ENCODE measurements around the gene LAPTM4A.

LAPTM4A gene

GRCh38 chr2:20072436-20073158 is 21.2 kb upstream of the LAPTM4A start:
- in situ Hi-C loops (cut with HindIII; ENCODE audit: low pct_unique_long_range_greater_than_20kb, low sequenced_read_pairs): no loop called here
- no peak for TF ChIP-seq JUND (IDR thresholded peaks at IDR 0.05; ENCODE audit: low read depth)
- DNase-seq (ENCODE audit: low read depth in 1 of 2, low spot score in 1 of 2): no peak

- peak in 1 of 2 experiments; percentile 90 for DNase-seq (ENCODE audit: low read depth in 1 of 2, low spot score in 1 of 2)
- in situ Hi-C loops (cut with HindIII; ENCODE audit: low pct_unique_long_range_greater_than_20kb, low sequenced_read_pairs): no loop called here
- no peak for TF ChIP-seq JUND (IDR thresholded peaks at IDR 0.05; ENCODE audit: low read depth)
These were observed 20.3 kb upstream of the LAPTM4A start for GRCh38 chr2:20071397-20072383.

GRCh38 chr2:20069756-20070155 is 18.3 kb upstream of the LAPTM4A start:
- TF ChIP-seq JUND (IDR thresholded peaks at IDR 0.05; ENCODE audit: low read depth): no peak
- in situ Hi-C loops (cut with HindIII; ENCODE audit: low pct_unique_long_range_greater_than_20kb, low sequenced_read_pairs): no loop called here
- no peak for DNase-seq (ENCODE audit: low read depth in 1 of 2, low spot score in 1 of 2)

GRCh38 chr2:20067992-20068584 is 16.7 kb upstream of the LAPTM4A start:
- in situ Hi-C loops (cut with HindIII; ENCODE audit: low pct_unique_long_range_greater_than_20kb, low sequenced_read_pairs): no loop called here
- no peak for TF ChIP-seq JUND (IDR thresholded peaks at IDR 0.05; ENCODE audit: low read depth)
- no peak for DNase-seq (ENCODE audit: low read depth in 1 of 2, low spot score in 1 of 2)

- no peak for TF ChIP-seq JUND (IDR thresholded peaks at IDR 0.05; ENCODE audit: low read depth)
- in situ Hi-C loops (cut with HindIII; ENCODE audit: low pct_unique_long_range_greater_than_20kb, low sequenced_read_pairs): no loop called here
These were observed 14.6 kb upstream of the LAPTM4A start for GRCh38 chr2:20065885-20066602.

GRCh38 chr2:20064841-20065240 is 13.4 kb upstream of the LAPTM4A start:
- no peak for DNase-seq (ENCODE audit: low read depth in 1 of 2, low spot score in 1 of 2)
- in situ Hi-C loops (cut with HindIII; ENCODE audit: low pct_unique_long_range_greater_than_20kb, low sequenced_read_pairs): no loop called here
- TF ChIP-seq JUND (IDR thresholded peaks at IDR 0.05; ENCODE audit: low read depth): no peak

More at GRCh38 chr2:20065885-20066602, 14.6 kb upstream of the LAPTM4A start:
- peak in 1 of 2 experiments; percentile 45 for DNase-seq (ENCODE audit: low read depth in 1 of 2, low spot score in 1 of 2)

- no peak for DNase-seq (ENCODE audit: low read depth in 1 of 2, low spot score in 1 of 2)
- in situ Hi-C loops (cut with HindIII; ENCODE audit: low pct_unique_long_range_greater_than_20kb, low sequenced_read_pairs): no loop called here
- TF ChIP-seq JUND (IDR thresholded peaks at IDR 0.05; ENCODE audit: low read depth): no peak
These were observed 13.0 kb upstream of the LAPTM4A start for GRCh38 chr2:20064421-20064820.

- in situ Hi-C loops (cut with HindIII; ENCODE audit: low pct_unique_long_range_greater_than_20kb, low sequenced_read_pairs): no loop called here
- no peak for TF ChIP-seq JUND (IDR thresholded peaks at IDR 0.05; ENCODE audit: low read depth)
- no peak for DNase-seq (ENCODE audit: low read depth in 1 of 2, low spot score in 1 of 2)
These were observed 11.5 kb upstream of the LAPTM4A start for GRCh38 chr2:20062615-20063545.

- in situ Hi-C loops (cut with HindIII; ENCODE audit: low pct_unique_long_range_greater_than_20kb, low sequenced_read_pairs): no loop called here
- TF ChIP-seq JUND (IDR thresholded peaks at IDR 0.05; ENCODE audit: low read depth): no peak
- DNase-seq (ENCODE audit: low read depth in 1 of 2, low spot score in 1 of 2): no peak
These were observed 10.5 kb upstream of the LAPTM4A start for GRCh38 chr2:20061940-20062339.

- TF ChIP-seq JUND (IDR thresholded peaks at IDR 0.05; ENCODE audit: low read depth): no peak
- in situ Hi-C loops (cut with HindIII; ENCODE audit: low pct_unique_long_range_greater_than_20kb, low sequenced_read_pairs): no loop called here
- DNase-seq (ENCODE audit: low read depth in 1 of 2, low spot score in 1 of 2): no peak
These were observed 10.0 kb upstream of the LAPTM4A start for GRCh38 chr2:20061476-20061875.

- no peak for TF ChIP-seq JUND (IDR thresholded peaks at IDR 0.05; ENCODE audit: low read depth)
- in situ Hi-C loops (cut with HindIII; ENCODE audit: low pct_unique_long_range_greater_than_20kb, low sequenced_read_pairs): no loop called here
- no peak for DNase-seq (ENCODE audit: low read depth in 1 of 2, low spot score in 1 of 2)
These were observed 8.7 kb upstream of the LAPTM4A start for GRCh38 chr2:20060106-20060505.
